Activated naive CD8-positive, alpha-beta T cell treated with anti-CD3 and anti-CD28 coated beads, Interleukin-2, amount 50 U/mL, for 16 hours (primary cell): Measurements from ENCODE around the gene ACKR3.

Source experiments
- DNase-seq: peaks from one replicate; pipeline ENCODE4 v3.0.0-alpha.2; 2020; ENCODE audit warnings: low read depth, low spot score

The ACKR3 gene

GRCh38 chr2:236608188-236608525 lies 38.5 kb downstream of the ACKR3 start:
- DNase-seq, result no peak

GRCh38 chr2:236608710-236609109 lies 39.1 kb downstream of the ACKR3 start:
- DNase-seq, result no peak

GRCh38 chr2:236610991-236611821 lies 41.6 kb downstream of the ACKR3 start:
- DNase-seq, result no peak

- DNase-seq, result no peak
These were observed 43.1 kb downstream of the ACKR3 start for GRCh38 chr2:236612737-236613136.

GRCh38 chr2:236613612-236614011 lies 44.0 kb downstream of the ACKR3 start:
- DNase-seq, result no peak

GRCh38 chr2:236614551-236614950 lies 44.9 kb downstream of the ACKR3 start:
- no peak for DNase-seq

GRCh38 chr2:236616031-236616430 lies 46.4 kb downstream of the ACKR3 start:
- no peak for DNase-seq

- no peak for DNase-seq
These were observed 47.0 kb downstream of the ACKR3 start for GRCh38 chr2:236616624-236617023.

- no peak for DNase-seq
These were observed 47.7 kb downstream of the ACKR3 start for GRCh38 chr2:236617221-236617737.

GRCh38 chr2:236617796-236618195 lies 48.2 kb downstream of the ACKR3 start:
- no peak for DNase-seq

- DNase-seq, result no peak
These were observed 48.7 kb downstream of the ACKR3 start for GRCh38 chr2:236618370-236618769.

GRCh38 chr2:236619910-236620612 lies 50.4 kb downstream of the ACKR3 start:
- no peak for DNase-seq

- no peak for DNase-seq
These were observed 52.2 kb downstream of the ACKR3 start for GRCh38 chr2:236621786-236622185.

GRCh38 chr2:236622201-236622600 lies 52.6 kb downstream of the ACKR3 start:
- DNase-seq, result no peak

GRCh38 chr2:236622660-236623059 lies 53.0 kb downstream of the ACKR3 start:
- DNase-seq, result no peak

- DNase-seq, result no peak
These were observed 54.2 kb downstream of the ACKR3 start for GRCh38 chr2:236623816-236624215.

- DNase-seq, result no peak
These were observed 55.6 kb downstream of the ACKR3 start for GRCh38 chr2:236625156-236625690.

GRCh38 chr2:236626391-236627150 lies 56.9 kb downstream of the ACKR3 start:
- DNase-seq, result no peak

GRCh38 chr2:236627193-236627592 lies 57.6 kb downstream of the ACKR3 start:
- DNase-seq, result no peak

GRCh38 chr2:236627841-236628240 lies 58.2 kb downstream of the ACKR3 start:
- no peak for DNase-seq

GRCh38 chr2:236628256-236628901 lies 58.8 kb downstream of the ACKR3 start:
- no peak for DNase-seq
